Measurements from ENCODE around the gene TGFBR2.

GRCh38 chr3:30737743-30738499 is 131.5 kb downstream of the TGFBR2 start:
- no peak for TF ChIP-seq CTCF (IDR thresholded peaks at IDR 0.05)
- no peak for TF ChIP-seq POLR2A (IDR thresholded peaks at IDR 0.05)

Data from esophagus squamous epithelium (tissue), 4 donors.